Activated gamma-delta T cell treated with anti-CD3 and anti-CD28 coated beads, Interleukin-2, amount 50 U/mL, for 16 hours (primary cell): ENCODE measurements around the gene ASB10.

Experiments used
- DNase-seq: peaks from one replicate; pipeline ENCODE4 v3.0.0-alpha.2; 2020; ENCODE audit warnings: low read depth

The ASB10 gene

GRCh38 chr7:151210087-151210854 is 23.2 kb upstream of the ASB10 start, which contains the start of gene H2BK1:
Gene H2BK1 (minus strand): TSS chr7:151210488. CDS start chr7:151210318, 170 bp downstream.
- DNase-seq: no peak

DNA sequence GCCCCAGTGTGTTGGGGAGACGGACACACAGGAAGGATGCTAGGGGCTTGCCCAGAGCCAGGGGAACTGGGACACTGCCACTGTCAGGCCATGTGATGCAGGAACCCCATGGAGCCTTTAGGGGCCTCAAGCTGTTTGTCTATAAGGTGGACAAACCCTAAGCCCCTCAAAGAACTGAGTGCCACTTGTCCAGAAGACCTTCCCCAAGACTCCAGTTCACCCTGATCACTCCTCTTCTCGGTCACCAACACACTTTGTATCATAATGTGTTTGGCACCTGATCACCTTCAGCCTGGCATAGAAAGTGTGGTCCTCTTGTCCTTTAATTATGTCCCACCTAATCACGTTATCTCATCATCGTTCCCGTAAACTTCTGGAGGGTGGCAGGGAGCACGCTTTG is 22.5 kb upstream of the ASB10 start:
- DNase-seq: no peak

GRCh38 chr7:151208253-151208862 is 21.3 kb upstream of the ASB10 start:
- DNase-seq: no peak

DNA sequence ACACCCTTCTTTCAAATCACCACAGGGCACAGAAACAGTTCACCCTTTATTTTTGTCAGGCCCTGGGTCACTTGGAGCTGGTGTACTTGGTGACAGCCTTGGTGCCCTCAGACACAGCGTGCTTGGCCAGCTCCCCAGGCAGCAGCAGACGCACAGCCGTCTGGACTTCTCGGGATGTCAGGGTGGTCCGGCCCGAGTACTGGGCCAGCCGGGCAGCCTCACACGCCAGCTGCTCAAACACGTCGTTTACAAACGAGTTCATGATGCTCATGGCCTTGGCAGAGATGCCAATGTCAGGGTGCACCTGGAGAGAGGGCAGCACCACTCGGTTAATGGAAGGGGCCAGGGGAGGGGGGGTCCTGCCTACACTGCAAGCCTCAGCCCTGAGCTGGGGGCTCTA is 20.8 kb upstream of the ASB10 start:
- no peak for DNase-seq

DNA sequence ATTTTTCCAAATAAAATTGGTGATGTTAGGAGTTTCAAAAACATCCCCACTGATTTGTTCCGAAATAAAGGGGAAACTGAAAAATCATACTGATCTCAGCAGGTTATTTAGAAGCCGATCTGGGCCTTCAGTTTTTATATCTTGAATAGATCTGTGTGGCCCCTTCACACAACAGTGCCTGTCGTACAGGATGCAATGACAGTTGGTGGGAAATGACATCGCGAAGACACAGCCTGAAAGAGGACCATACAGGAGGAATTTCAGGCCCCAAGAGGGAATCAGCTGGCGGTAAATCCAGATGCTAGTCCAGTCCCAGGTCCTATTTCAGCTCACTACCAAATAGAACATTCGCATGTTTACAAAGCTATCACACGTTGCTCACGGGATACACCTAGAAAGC is 20.3 kb upstream of the ASB10 start:
- DNase-seq: no peak

GRCh38 chr7:151206914-151207313 is 19.9 kb upstream of the ASB10 start:
- DNase-seq: no peak

GRCh38 chr7:151205730-151206129 is 18.7 kb upstream of the ASB10 start:
- DNase-seq: no peak

- no peak for DNase-seq
Observed at GRCh38 chr7:151204383-151205032, 17.5 kb upstream of the ASB10 start.

GRCh38 chr7:151202836-151203235 is 15.8 kb upstream of the ASB10 start:
- DNase-seq: no peak

DNA sequence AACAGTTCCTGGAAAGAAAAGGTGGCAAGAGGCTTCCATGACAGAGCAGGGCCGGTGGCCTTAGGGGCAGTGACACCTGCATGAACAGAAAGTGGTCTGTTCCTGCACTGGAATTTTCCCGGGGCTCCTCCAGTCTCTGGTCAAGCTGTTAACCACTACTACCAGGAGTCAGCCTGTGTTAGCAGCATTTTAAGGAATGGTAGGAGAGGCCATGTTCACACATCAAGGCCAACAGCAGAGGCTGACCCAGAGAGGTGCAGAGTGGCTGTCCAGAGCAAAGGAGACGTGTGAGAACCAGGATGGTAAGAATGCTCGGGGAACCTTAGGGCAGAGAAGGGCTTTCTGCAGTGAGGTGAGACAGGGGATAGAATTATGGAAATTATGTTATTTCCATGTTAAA is 14.7 kb upstream of the ASB10 start:
- DNase-seq: no peak

GRCh38 chr7:151201344-151201743 is 14.3 kb upstream of the ASB10 start:
- DNase-seq: no peak

DNA sequence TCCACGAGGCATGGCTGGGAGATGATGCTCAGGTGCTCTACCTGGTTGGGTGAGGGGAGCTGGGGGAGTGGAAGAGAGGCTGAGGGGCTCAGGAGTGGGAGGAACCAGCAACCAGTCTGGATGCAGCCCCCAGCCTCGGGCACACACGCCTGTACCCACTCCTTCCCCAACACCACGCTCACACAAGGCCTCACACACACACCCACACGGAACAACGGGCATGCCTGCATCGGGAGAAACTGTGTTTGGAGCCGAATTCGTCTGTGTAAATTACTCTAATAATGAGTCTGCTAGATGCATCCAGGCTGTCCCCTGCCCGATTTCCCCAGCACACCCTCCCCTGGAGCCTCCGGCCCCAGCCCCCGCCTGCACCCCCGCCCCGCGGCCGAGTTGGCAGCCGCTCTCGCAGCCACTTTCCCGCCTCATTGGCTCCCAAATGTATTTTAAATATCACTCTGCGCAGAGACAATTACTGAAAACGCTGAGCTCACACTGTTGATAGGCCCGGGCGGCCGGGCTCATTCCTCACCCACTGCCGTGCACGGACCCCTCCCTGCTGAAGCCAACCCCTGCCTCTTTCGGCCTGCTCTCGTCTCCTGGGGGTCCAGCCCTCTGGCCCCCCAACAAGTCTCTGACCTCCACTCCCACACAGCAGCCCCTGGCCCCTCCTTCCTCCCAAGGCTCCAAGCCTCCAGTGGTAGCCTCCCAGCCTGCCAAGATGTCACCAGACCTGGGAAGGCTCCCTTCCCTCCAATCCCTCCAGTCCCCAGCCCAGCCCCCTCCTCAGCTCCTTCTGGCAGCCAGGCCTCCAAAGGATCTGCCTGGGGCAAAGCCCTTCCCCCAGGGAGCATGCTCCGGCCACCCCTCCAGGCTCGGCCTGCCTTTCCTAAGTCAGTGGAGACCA is 12.1 kb upstream of the ASB10 start:
- DNase-seq: no peak

- no peak for DNase-seq
Observed at GRCh38 chr7:151197932-151198331, 10.9 kb upstream of the ASB10 start.

- no peak for DNase-seq
Observed at GRCh38 chr7:151195616-151196450, 8.8 kb upstream of the ASB10 start.

GRCh38 chr7:151194188-151194587 is 7.1 kb upstream of the ASB10 start:
- DNase-seq: no peak

DNA sequence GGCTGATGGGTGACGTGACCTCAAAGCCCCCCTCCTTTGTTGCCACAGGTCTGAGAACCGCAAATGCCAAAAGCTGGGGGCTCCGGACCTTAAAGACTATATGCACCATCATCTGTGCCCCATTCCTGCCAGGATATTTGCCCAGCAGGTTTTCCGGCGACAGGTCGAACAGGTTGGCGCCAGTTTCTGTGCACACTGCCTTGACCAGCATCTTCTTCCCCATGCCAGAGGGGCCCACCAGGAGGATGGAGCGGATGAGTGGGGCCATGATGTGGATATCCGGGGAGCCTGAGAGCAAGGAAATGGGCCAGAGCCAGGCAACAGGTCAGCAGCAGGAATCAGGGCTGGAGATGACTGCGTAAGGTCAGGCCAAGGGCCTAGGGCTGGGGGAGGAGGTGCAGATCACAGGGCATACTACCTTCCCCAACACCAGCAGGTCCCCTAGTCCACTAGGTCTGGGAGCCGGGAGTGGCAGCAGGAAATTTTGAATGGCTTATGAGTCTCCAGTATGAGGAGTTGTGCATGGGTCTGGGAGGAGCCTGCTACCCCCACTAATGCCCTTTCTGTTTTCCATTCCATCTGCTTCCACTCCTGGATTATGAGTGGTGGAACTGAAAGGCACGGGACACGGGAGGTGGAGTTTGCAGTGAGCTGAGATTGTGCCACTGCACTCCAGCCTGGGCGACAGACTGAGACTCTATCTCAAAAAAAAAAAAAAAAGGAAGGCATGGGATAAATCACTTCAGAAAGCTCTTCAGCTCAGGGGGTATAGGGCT is 6.3 kb upstream of the ASB10 start:
- DNase-seq: no peak

GRCh38 chr7:151192002-151192539 is 5.0 kb upstream of the ASB10 start:
- no peak for DNase-seq

DNA sequence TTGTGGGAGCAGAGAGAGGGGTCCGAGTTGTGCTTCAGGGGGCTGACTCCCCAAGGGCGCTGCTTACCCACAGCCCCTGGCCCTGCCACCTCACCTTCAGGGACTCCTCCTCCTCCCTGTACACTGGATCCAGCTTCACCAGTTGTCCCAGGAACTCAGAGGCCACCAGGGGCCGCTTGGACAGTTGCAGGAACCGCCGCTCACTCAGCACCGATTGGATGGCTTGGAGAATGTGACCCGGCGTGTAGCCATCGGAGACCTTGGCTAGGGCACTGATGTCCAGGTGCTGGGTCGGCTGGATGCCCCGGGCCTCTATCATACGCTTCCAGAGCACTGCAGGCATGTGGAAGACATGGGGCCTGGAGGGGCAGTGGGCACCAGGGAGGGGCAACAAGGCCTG is 4.5 kb upstream of the ASB10 start:
- no peak for DNase-seq

- no peak for DNase-seq
Observed at GRCh38 chr7:151189038-151189437, 2.0 kb upstream of the ASB10 start.

DNA sequence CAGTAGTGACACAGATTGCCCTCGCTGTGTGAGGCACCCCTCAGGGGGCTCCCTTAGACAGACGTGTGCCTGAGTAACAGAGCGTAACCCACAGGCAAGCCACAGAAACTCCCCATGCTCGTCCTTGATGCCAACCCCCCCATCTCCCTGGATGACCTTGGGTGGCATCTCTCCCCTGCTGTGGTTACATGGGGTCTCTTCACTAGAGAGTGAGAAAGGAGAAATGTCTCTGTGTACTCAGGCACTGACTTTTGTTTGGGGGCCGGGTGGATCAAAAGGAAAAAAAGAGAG is 1.1 kb upstream of the ASB10 start:
- no peak for DNase-seq
